A549 (cell line): ENCODE measurements around the gene SRGAP3. TPM values are rescaled to one million over a fixed set of nuclear protein-coding genes. Genes with fewer than 3 reads are reported as not detected.

ENCODE experiments used
- ATAC-seq, 2 experiments: fragments of 200-7000 bp in 1 of 2; fragments of >200 bp in 1 of 2; cut with Nextera tagmentation in 1 of 2; cut with Tn5 transposase in 1 of 2; 3 replicates each; pipeline versions ENCODE4 v1.8.0 to v1.9.1; 2018 to 2020; ENCODE audit warnings: mild to moderate bottlenecking in 1 of 2, moderate library complexity in 1 of 2
- CTCF ChIA-PET: fragments of 300-600 bp; sonication (Branson Sonifier 250); formaldehyde crosslinking; extraction: SDS; loops from one replicate; lab custom pipeline; 2021; ENCODE audit warnings: antibody characterized with exemption, inconsistent platforms; lab: Yijun Ruan, JAX
- POLR2A ChIA-PET: fragments of 350-600 bp; formaldehyde crosslinking; extraction: SDS; loops from one replicate; lab custom pipeline; 2021; ENCODE audit warnings: antibody characterized with exemption, inconsistent platforms; lab: Yijun Ruan, JAX
- DNase-seq, 2 experiments: peaks; one replicate each; pipeline versions ENCODE4 v3.0.0 to v3.0.0-alpha.2; 2011 to 2016; ENCODE audit warnings: low read depth in 1 of 2, low spot score in 1 of 2
- FAIRE-seq: peaks from 2 replicates; lab custom pipeline; 2011; peaks lifted over from hg19 to GRCh38; lab: Jason Lieb, UNC
- H3K27ac ChIP-seq, 2 experiments: fragments of >200 bp; sonication (Bioruptor Twin); formaldehyde crosslinking; 3 replicates each; pipeline ENCODE4 v1.5.1; 2016 to 2017
- H3K4me1 ChIP-seq: fragments of >200 bp; sonication (Bioruptor Twin); formaldehyde crosslinking; 3 replicates; pipeline ENCODE4 v1.6.1; 2016
- H3K4me2 ChIP-seq: fragments of >200 bp; sonication (Bioruptor Twin); formaldehyde crosslinking; 3 replicates; pipeline ENCODE4 v1.6.1; 2016
- H3K4me3 ChIP-seq: fragments of >200 bp; sonication (Bioruptor Twin); formaldehyde crosslinking; 3 replicates; pipeline ENCODE4 v1.5.1; 2016
- H3K9me3 ChIP-seq: fragments of >200 bp; sonication (Bioruptor Twin); formaldehyde crosslinking; 3 replicates; pipeline ENCODE4 v1.6.1; 2016
- BHLHE40 ChIP-seq: IDR thresholded peaks from 2 replicates; pipeline ENCODE4 v1.6.1; 2012; ENCODE audit warnings: low read depth, low read length, inconsistent platforms
- CHD2 ChIP-seq: fragments of 150-350 bp; IDR thresholded peaks from 2 replicates; pipeline ENCODE4 v1.6.1; 2014; ENCODE audit warnings: low read length; ENCODE audit not compliant: partially characterized antibody
- CHD4 ChIP-seq: fragments of 200-600 bp; sonication (generic); IDR thresholded peaks from 2 replicates; pipeline ENCODE4 v1.6.1; 2016; ENCODE audit warnings: antibody characterized with exemption, mild to moderate bottlenecking, borderline replicate concordance
- EHF ChIP-seq: fragments of 250-450 bp; sonication (Bioruptor Pico); IDR thresholded peaks from 2 replicates; pipeline ENCODE4 v1.5.0; 2020; ENCODE audit warnings: mild to moderate bottlenecking
- EHMT2 ChIP-seq: fragments of 200-600 bp; sonication (generic); IDR thresholded peaks from 2 replicates; pipeline ENCODE4 v1.6.1; 2016; ENCODE audit warnings: antibody characterized with exemption, low read depth, mild to moderate bottlenecking, moderate library complexity
- ELK1 ChIP-seq: fragments of 150-350 bp; IDR thresholded peaks from 2 replicates; pipeline ENCODE4 v1.6.1; 2014; ENCODE audit warnings: low read depth, mild to moderate bottlenecking, low read length
- EP300 ChIP-seq, 2 experiments: fragments of >200 bp; sonication (Bioruptor Twin); formaldehyde crosslinking; IDR thresholded peaks; 2 replicates in 1 of 2; 3 replicates in 1 of 2; pipeline ENCODE4 v1.6.1; 2016 to 2017
- FOSL2 ChIP-seq, 2 experiments: fragments of 450-650 bp in 1 of 2; fragments of >200 bp in 1 of 2; sonication (Bioruptor Twin) in 1 of 2; formaldehyde crosslinking; IDR thresholded peaks; 2 replicates each; pipeline versions ENCODE4 v1.5.0 to v1.6.1; 2016 to 2020; ENCODE audit warnings: mild to moderate bottlenecking in 1 of 2, moderate library complexity in 1 of 2
- HMGXB4 ChIP-seq: fragments of 250-450 bp; sonication (Bioruptor Pico); IDR thresholded peaks from 2 replicates; pipeline ENCODE4 v1.5.0; 2021; ENCODE audit warnings: mild to moderate bottlenecking, moderate library complexity, borderline replicate concordance
- HOXA7 ChIP-seq: fragments of 250-450 bp; sonication (Bioruptor Pico); IDR thresholded peaks from 2 replicates; pipeline ENCODE4 v1.5.0; 2020; ENCODE audit warnings: mild to moderate bottlenecking, moderate library complexity
- HOXB5 ChIP-seq: fragments of 250-450 bp; sonication (Bioruptor Pico); IDR thresholded peaks from 2 replicates; pipeline ENCODE4 v1.5.0; 2020; ENCODE audit warnings: mild to moderate bottlenecking, moderate library complexity
- JUNB ChIP-seq: fragments of >200 bp; sonication (Bioruptor Twin); formaldehyde crosslinking; IDR thresholded peaks from 2 replicates; pipeline ENCODE4 v1.6.1; 2016
- KDM1A ChIP-seq: fragments of 200-600 bp; sonication (generic); IDR thresholded peaks from 2 replicates; pipeline ENCODE4 v1.6.1; 2016; ENCODE audit warnings: low read depth, mild to moderate bottlenecking
- MAZ ChIP-seq: fragments of 150-350 bp; IDR thresholded peaks from 2 replicates; pipeline ENCODE4 v1.6.1; 2014; ENCODE audit warnings: antibody characterized with exemption, low read depth, low read length, borderline replicate concordance
- NPAS2 ChIP-seq: fragments of 250-450 bp; sonication (Bioruptor Pico); IDR thresholded peaks from 2 replicates; pipeline ENCODE4 v1.8.0; 2022; ENCODE audit warnings: mild to moderate bottlenecking, moderate library complexity, borderline replicate concordance
- PBX3 ChIP-seq: IDR thresholded peaks from 2 replicates; pipeline ENCODE4 v1.6.1; 2012
- RCOR1 ChIP-seq: fragments of 150-350 bp; IDR thresholded peaks from 2 replicates; pipeline ENCODE4 v1.6.1; 2014; ENCODE audit warnings: antibody characterized with exemption, low read length, low read depth
- SREBF2 ChIP-seq: fragments of 450-650 bp; IDR thresholded peaks from 2 replicates; pipeline ENCODE4 v1.6.1; 2014; ENCODE audit warnings: mild to moderate bottlenecking, moderate library complexity
- TFCP2L1 ChIP-seq: fragments of 250-450 bp; sonication (Bioruptor Pico); IDR thresholded peaks from 2 replicates; pipeline ENCODE4 v1.5.0; 2021; ENCODE audit warnings: mild to moderate bottlenecking
- ZSCAN20 ChIP-seq: fragments of 250-450 bp; sonication (Bioruptor Pico); IDR thresholded peaks from 2 replicates; pipeline ENCODE4 v1.8.0; 2022; ENCODE audit warnings: mild to moderate bottlenecking, moderate library complexity
- WGBS: methylation state at CpG from one replicate; pipeline ENCODE4 v1.1.6; 2017; ENCODE audit errors: missing lambda C conversion rate; 5-methylcytosine and 5-hydroxymethylcytosine counted together
- polyA plus RNA-seq, 4 experiments: library from polyadenylated mRNA; depleted of rRNA in 3 of 4; stranded (reverse); fragments of >200 nt; fragmentation: RNase III in 1 of 4; extraction: RNeasy Plus Mini Kit Qiagen cat#74134 plus additional on column Dnase treatment in 1 of 4; gene quantifications; 2 replicates in 3 of 4; 3 replicates in 1 of 4; pipeline ENCODE4 v1.2.3, GENCODE V29; 2011 to 2017

Gene SRGAP3
- polyA plus RNA-seq, 2 of the 4 experiments (the other 2 are of a cell fraction) = 1.6 to 2.5 TPM

GRCh38 chr3:9147896-9148266, 101.6 kb downstream of the SRGAP3 start (continued):
- TF ChIP-seq HMGXB4 (CRISPR knock-in tag) (no peak), PBX3 (no peak), EHF (CRISPR knock-in tag) (no peak), KDM1A (no peak)

GRCh38 chr3:9147215-9147895, 102.1 kb downstream of the SRGAP3 start:
- no peak overlapping the region for H3K27ac ChIP-seq
- FAIRE-seq = no peak
- ChIA-PET POLR2A (no interaction called here), CTCF (no interaction called here)
- H3K4me2 ChIP-seq = no peak overlapping the region
- DNase-seq = no peak
- peaks cover 15% of the 10 kb centered on the region for H3K4me1 ChIP-seq
- TF ChIP-seq HOXB5 (no peak), HOXA7 (CRISPR knock-in tag) (no peak), FOSL2 (IDR thresholded peaks at IDR 0.05) (no peak), FOSL2 (CRISPR knock-in tag; IDR thresholded peaks at IDR 0.05) (no peak), TFCP2L1 (CRISPR knock-in tag) (no peak), BHLHE40 (no peak), CHD2 (no peak), RCOR1 (no peak), SREBF2 (no peak), ZSCAN20 (CRISPR knock-in tag) (no peak), EP300 (IDR thresholded peaks at IDR 0.05) (no peak), NPAS2 (CRISPR knock-in tag) (no peak), PBX3 (no peak), JUNB (no peak), CHD4 (no peak), EHMT2 (no peak), MAZ (no peak), ELK1 (no peak)
- TF ChIP-seq, all 56 proteins: peak for 0
- no peak for ATAC-seq
- WGBS = 67% methylated on average over 8 of the region's 8 CpGs
- Histone ChIP-seq H3K4me3 (no peak overlapping the region), H3K9me3 (no peaks in the 10 kb centered on the region)
